Activated gamma-delta T cell treated with Interleukin-2 at 50 U/mL for 16 hours (primary cell): Measurements from ENCODE around the gene MTMR4.
"Not testable (repeated sequence)": the region's sequence is repeated elsewhere in the genome, so short reads cannot be mapped to it uniquely, and the experiment has no call there.

ENCODE experiments used
- DNase-seq: peaks from one replicate; pipeline ENCODE4 v3.0.0-alpha.2; 2020

Gene MTMR4

GRCh38 chr17:58491510-58492045 lies 22.9 kb downstream of the MTMR4 start:
- no peak for DNase-seq

GRCh38 chr17:58488428-58488890 lies 26.0 kb downstream of the MTMR4 start:
- no peak for DNase-seq

DNA sequence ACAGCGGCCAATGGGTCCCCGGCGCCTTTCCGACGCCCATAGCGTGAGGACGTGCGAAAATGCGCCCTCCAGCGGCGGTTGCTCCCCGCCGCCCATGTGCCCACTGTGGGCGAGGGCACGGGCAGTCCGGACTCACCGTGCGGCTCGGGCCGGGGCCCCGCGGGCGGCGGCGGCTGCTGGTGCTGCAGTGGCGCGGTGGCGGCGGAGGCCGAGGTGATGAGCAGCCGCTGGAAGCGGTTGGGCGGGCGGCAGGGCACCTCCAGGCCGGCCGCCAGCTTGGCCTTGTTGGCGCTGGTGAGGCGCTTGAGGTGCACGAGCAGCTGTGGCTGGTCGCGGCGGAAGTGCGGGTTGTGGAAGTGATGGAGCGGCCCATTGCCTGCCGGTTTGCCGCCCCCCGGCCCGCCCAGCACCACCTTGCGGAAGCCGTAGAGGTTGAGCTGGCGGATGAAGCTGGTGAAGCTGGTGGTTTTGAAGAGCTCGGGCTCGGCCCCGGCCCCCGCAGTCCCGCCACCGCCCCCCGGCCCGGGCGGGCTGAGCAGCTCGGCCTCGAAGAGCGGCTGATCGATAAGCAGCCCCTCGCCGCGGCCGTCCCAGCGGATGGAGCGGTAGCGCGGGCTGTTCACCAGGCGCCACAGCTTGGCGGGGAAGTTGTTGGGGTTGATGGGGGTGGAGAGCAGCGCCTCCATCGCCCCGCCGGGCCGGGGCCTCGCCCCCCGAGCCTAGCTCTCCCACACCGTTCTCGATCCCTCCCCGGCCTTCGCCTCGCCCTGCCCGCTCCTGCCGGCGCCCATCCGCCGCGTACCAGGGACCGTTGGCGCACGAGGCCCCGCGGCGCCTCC lies 26.6 kb downstream of the MTMR4 start, which contains the start of gene HSF5:
Gene HSF5, minus strand, starts transcription at position 820 of the 839 bp plus-strand sequence. Its CDS starts 134 bp downstream, at position 686.
- DNase-seq: peak; percentile 77

DNA sequence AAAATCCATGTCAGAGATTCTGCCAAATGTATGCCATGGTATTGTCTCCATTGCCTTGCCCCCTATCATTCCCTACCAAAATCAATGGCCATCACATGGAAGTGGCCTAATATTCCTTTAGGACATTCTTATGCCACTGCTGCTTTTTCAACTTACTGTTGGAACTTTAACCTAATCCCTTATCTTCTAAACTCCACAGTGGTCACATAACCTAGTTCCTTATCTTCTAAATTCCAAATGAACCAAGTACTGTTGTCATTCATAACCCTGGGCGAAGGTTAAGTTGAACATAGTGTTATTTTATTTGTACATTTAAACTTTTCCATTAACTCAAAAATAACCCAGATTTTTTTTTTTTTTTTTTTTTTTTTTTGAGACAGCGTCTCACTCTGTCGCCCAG lies 29.8 kb downstream of the MTMR4 start:
- DNase-seq: no peak

GRCh38 chr17:58481798-58482197 lies 32.6 kb downstream of the MTMR4 start:
- not testable (repeated sequence) for DNase-seq

DNA sequence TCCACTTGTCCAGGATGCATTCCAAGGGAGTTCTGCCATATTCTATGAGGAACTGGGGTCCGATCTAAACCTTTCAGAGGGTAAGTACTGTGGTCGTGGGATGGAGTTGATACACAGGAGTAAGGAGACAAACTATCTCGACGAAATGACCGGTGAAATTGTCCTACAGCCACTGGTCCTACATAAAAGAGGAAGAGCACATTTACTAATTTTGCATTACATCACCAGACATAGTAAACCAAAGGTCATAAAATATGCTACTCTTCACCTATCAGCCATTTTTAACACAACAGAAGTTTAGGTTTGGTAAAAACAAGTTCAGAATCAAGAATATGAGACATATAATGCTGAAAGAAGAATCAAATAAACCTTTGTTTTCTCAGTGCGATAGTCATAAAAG lies 34.3 kb downstream of the MTMR4 start:
- no peak for DNase-seq

GRCh38 chr17:58476812-58477211 lies 37.6 kb downstream of the MTMR4 start:
- DNase-seq: no peak

DNA sequence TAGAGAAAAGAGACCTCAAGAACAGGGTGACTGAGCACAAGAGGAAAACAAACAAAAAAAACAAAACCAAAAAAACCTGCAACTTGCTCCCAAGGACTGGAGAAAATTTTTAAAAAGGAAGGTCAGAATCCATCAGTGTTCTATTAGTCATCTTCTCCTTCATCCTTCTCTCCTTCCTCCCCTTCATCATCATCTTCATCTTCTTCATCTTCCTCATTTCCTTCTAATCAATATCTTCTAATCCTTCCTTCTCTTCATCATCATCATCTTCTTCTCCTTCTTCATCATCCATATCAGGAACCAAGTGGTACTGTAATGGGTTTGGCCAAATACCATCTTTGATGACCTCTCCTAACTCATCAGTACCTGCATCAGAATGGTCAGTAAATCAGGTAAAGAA lies 38.5 kb downstream of the MTMR4 start:
- no peak for DNase-seq

DNA sequence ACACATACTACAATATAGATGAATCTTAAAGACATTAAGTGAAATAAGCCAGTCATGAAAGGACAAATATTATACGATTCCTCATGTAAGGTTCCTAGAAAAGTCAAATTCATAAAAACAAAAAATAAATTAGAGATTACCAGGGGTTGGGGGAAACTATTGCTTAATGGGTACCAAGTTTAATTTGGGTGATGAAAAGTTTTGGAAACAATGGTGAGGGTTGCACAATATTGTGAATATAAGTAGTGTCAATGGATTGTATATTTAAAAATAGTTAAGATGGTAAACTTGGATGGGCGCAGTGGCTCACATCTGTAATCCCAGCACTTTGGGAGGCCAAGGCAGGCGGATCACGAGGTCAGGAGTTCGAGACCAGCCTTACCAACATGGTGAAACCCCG lies 44.1 kb downstream of the MTMR4 start:
- DNase-seq: no peak

GRCh38 chr17:58468944-58469343 lies 45.5 kb downstream of the MTMR4 start:
- no peak for DNase-seq

- no peak for DNase-seq
Observed at GRCh38 chr17:58455491-58455890, 58.9 kb downstream of the MTMR4 start.

GRCh38 chr17:58452738-58453137 lies 61.7 kb downstream of the MTMR4 start:
- no peak for DNase-seq

GRCh38 chr17:58447039-58447975 lies 67.1 kb downstream of the MTMR4 start:
- peak; percentile 41 for DNase-seq

GRCh38 chr17:58446086-58446485 lies 68.4 kb downstream of the MTMR4 start:
- no peak for DNase-seq
